HEK293 (cell line): Measurements from ENCODE around the gene IQCH.

Experiments used
- CTCF ChIP-seq: fragments of 450-650 bp; formaldehyde crosslinking; IDR thresholded peaks from 2 replicates; pipeline ENCODE4 v1.5.1; 2016; ENCODE audit warnings: missing biosample characterization, missing genetic modification characterization
- HOXA7 ChIP-seq: sonication (generic); formaldehyde crosslinking; IDR thresholded peaks from 2 replicates; pipeline ENCODE4 v1.8.1; 2022; ENCODE audit warnings: missing genetic modification reagents, borderline replicate concordance
- KLF1 ChIP-seq: fragments of 450-650 bp; formaldehyde crosslinking; IDR thresholded peaks from 2 replicates; pipeline ENCODE4 v1.5.1; 2016; ENCODE audit warnings: missing biosample characterization, missing genetic modification characterization
- KLF10 ChIP-seq: fragments of 450-650 bp; IDR thresholded peaks from 2 replicates; pipeline ENCODE4 v1.5.1; 2018; ENCODE audit warnings: missing biosample characterization, mild to moderate bottlenecking, missing genetic modification characterization
- PATZ1 ChIP-seq: fragments of 450-650 bp; formaldehyde crosslinking; IDR thresholded peaks from 2 replicates; pipeline ENCODE4 v1.5.1; 2016; ENCODE audit warnings: missing biosample characterization, missing genetic modification characterization
- PRDM2 ChIP-seq: fragments of 450-650 bp; formaldehyde crosslinking; IDR thresholded peaks from 2 replicates; pipeline ENCODE4 v1.5.1; 2016; ENCODE audit warnings: missing biosample characterization, missing genetic modification characterization, borderline replicate concordance
- TRIM28 ChIP-seq: IDR thresholded peaks from 2 replicates; pipeline ENCODE4 v1.6.1; 2011; ENCODE audit warnings: low read length, control low read depth, borderline replicate concordance
- YY2 ChIP-seq: fragments of 450-650 bp; formaldehyde crosslinking; IDR thresholded peaks from 2 replicates; pipeline ENCODE4 v1.5.1; 2016; ENCODE audit warnings: missing biosample characterization, missing genetic modification characterization
- ZBTB49 ChIP-seq: fragments of 450-650 bp; formaldehyde crosslinking; IDR thresholded peaks from 2 replicates; pipeline ENCODE4 v1.5.1; 2016; ENCODE audit warnings: missing biosample characterization, missing genetic modification characterization, low read depth
- ZNF10 ChIP-seq: fragments of 450-650 bp; formaldehyde crosslinking; IDR thresholded peaks from 2 replicates; pipeline ENCODE4 v1.5.1; 2017; ENCODE audit warnings: missing biosample characterization, missing genetic modification characterization
- ZNF112 ChIP-seq: fragments of 450-650 bp; formaldehyde crosslinking; IDR thresholded peaks from 2 replicates; pipeline ENCODE4 v1.5.0; 2017; ENCODE audit warnings: missing biosample characterization, missing genetic modification characterization
- ZNF629 ChIP-seq: fragments of 450-650 bp; formaldehyde crosslinking; IDR thresholded peaks from 2 replicates; pipeline ENCODE4 v1.5.1; 2017; ENCODE audit warnings: missing biosample characterization, missing genetic modification characterization
- ZSCAN5A ChIP-seq: fragments of 450-650 bp; formaldehyde crosslinking; IDR thresholded peaks from 2 replicates; pipeline ENCODE4 v1.5.1; 2016; ENCODE audit warnings: missing biosample characterization, missing genetic modification characterization

- TF ChIP-seq PATZ1 (tag by site-specific recombination): no peak
- TF ChIP-seq ZNF629 (tag by site-specific recombination): no peak
- TF ChIP-seq ZSCAN5A (tag by site-specific recombination): no peak
- TF ChIP-seq PRDM2 (tag by site-specific recombination): no peak
- TF ChIP-seq CTCF: no peak
- no peak for TF ChIP-seq YY2 (tag by site-specific recombination)
- TF ChIP-seq KLF1 (tag by site-specific recombination): no peak
- no peak for TF ChIP-seq ZNF112 (tag by site-specific recombination)
- no peak for TF ChIP-seq TRIM28
- TF ChIP-seq HOXA7 (CRISPR knock-in tag): no peak
- no peak for TF ChIP-seq ZBTB49
- TF ChIP-seq ZNF10: no peak
- TF ChIP-seq KLF10 (tag by site-specific recombination): no peak
Measured at GRCh38 chr15:67349634-67350033, 95.0 kb downstream of the IQCH start.
